NT2/D1 (cell line): ENCODE results near the gene ZCCHC10.
"Not testable (repeated sequence)": the region's sequence is repeated elsewhere in the genome, so short reads cannot be mapped to it uniquely, and the experiment has no call there.

Source experiments
- SUZ12 ChIP-seq: IDR thresholded peaks from 2 replicates; pipeline ENCODE4 v1.6.1; 2011; ENCODE audit not compliant: insufficient read length, insufficient read depth; ENCODE audit errors: extremely low read depth
- YY1 ChIP-seq: IDR thresholded peaks from 2 replicates; pipeline ENCODE4 v1.6.1; 2011; ENCODE audit not compliant: insufficient read length, insufficient read depth
- ZNF274 ChIP-seq: IDR thresholded peaks from 2 replicates; pipeline ENCODE4 v1.6.1; 2011; ENCODE audit warnings: mild to moderate bottlenecking, low read depth, low read length

DNA sequence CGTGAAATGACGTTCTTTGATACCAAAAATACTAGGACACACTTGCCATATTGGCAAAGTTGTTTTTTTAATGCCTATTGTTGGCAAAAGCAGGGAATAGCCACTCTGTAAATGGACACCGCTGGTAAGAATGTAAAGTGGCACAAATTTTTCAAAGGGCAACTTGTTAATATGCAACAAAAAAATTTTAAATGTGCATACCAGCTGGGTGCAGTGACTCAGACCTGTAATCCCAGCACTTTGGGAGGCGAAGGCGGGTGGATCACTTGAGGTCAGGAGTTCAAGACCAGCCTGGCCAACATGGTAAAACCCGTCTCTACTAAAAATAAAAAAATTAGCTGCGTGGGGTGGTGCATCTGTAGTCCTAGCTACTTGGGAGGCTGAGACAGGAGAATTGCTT, 6.9 kb downstream of the ZCCHC10 start:
- not testable (repeated sequence) for TF ChIP-seq YY1, ZNF274, SUZ12
